ENCODE data around the gene KLK8. TPM values are rescaled to one million over a fixed set of nuclear protein-coding genes. Genes with fewer than 3 reads are reported as not detected.

The KLK8 gene
- total and polyA plus RNA-seq, 7 donors, result not detected

GRCh38 chr19:51005248-51005647 is 3.8 kb upstream of the KLK8 start:
- H3K36me3 ChIP-seq, result no peaks in the 10 kb centered on the region
- H3K4me3 ChIP-seq, result no peak overlapping the region
- H3K9me3 ChIP-seq, result no peaks in the 10 kb centered on the region
- H3K27me3 ChIP-seq, result peaks cover 0 to 66% (median 47%) of the 10 kb centered on the region in 3 donors
- intact Hi-C loops (cut with DNase I), result no loop called here
- TF ChIP-seq EP300 (IDR thresholded peaks at IDR 0.05) (no peak), POLR2A (IDR thresholded peaks at IDR 0.05) (no peak), CTCF (IDR thresholded peaks at IDR 0.05) (no peak), POLR2AphosphoS5 (IDR thresholded peaks at IDR 0.05) (no peak)
- DNase-seq, result no peak
- 75 to 91% methylated on average over 1 of the region's 1 CpG for WGBS, 2 donors
- no peaks in the 10 kb centered on the region for H3K4me1 ChIP-seq
- H3K27ac ChIP-seq, result no peak overlapping the region

GRCh38 chr19:51003316-51003715 is 1.9 kb upstream of the KLK8 start:
- H3K27me3 ChIP-seq, result peaks cover 0 to 63% (median 42%) of the 10 kb centered on the region in 3 donors
- no peak overlapping the region for H3K4me3 ChIP-seq
- intact Hi-C loops (cut with DNase I), result no loop called here
- no peaks in the 10 kb centered on the region for H3K4me1 ChIP-seq
- no peak overlapping the region for H3K27ac ChIP-seq
- no peaks in the 10 kb centered on the region for H3K9me3 ChIP-seq
- no peak for DNase-seq
- no peaks in the 10 kb centered on the region for H3K36me3 ChIP-seq
- no peak for TF ChIP-seq CTCF (IDR thresholded peaks at IDR 0.05)
- no peak for TF ChIP-seq POLR2A (IDR thresholded peaks at IDR 0.05)
- TF ChIP-seq POLR2AphosphoS5 (IDR thresholded peaks at IDR 0.05), result no peak
- TF ChIP-seq EP300 (IDR thresholded peaks at IDR 0.05), result no peak
- 71 to 78% methylated on average over 7 of the region's 7 CpGs for WGBS, 2 donors

GRCh38 chr19:51002542-51003311 is 1.3 kb upstream of the KLK8 start:
- Histone ChIP-seq H3K4me3 (no peak overlapping the region), H3K27me3 (peaks cover 0 to 65% (median 42%) of the 10 kb centered on the region in 3 donors), H3K36me3 (no peaks in the 10 kb centered on the region), H3K27ac (no peak overlapping the region), H3K4me1 (no peaks in the 10 kb centered on the region), H3K9me3 (no peaks in the 10 kb centered on the region)
- intact Hi-C loops (cut with DNase I), result no loop called here
- 51 to 71% methylated on average over 42 of the region's 42 CpGs for WGBS, 2 donors
- no peak for TF ChIP-seq EP300 (IDR thresholded peaks at IDR 0.05)
- no peak for TF ChIP-seq POLR2AphosphoS5 (IDR thresholded peaks at IDR 0.05)
- TF ChIP-seq CTCF (IDR thresholded peaks at IDR 0.05), result no peak
- DNase-seq, result peak; percentile 57

GRCh38 chr19:51002089-51002532 is 707 bp upstream of the KLK8 start:
- H3K4me1 ChIP-seq, result no peaks in the 10 kb centered on the region
- no peak overlapping the region for H3K4me3 ChIP-seq
- no peak overlapping the region for H3K27ac ChIP-seq
- H3K27me3 ChIP-seq, result peaks cover 0 to 62% (median 42%) of the 10 kb centered on the region in 3 donors
- DNase-seq, result peak; percentile 40
- 41 to 56% methylated on average over 12 of the region's 12 CpGs for WGBS, 2 donors
- H3K36me3 ChIP-seq, result no peaks in the 10 kb centered on the region
- no peaks in the 10 kb centered on the region for H3K9me3 ChIP-seq
- TF ChIP-seq POLR2AphosphoS5 (IDR thresholded peaks at IDR 0.05), result no peak
- TF ChIP-seq CTCF (IDR thresholded peaks at IDR 0.05), result no peak
- no peak for TF ChIP-seq EP300 (IDR thresholded peaks at IDR 0.05)
- TF ChIP-seq POLR2A (IDR thresholded peaks at IDR 0.05), result no peak
- intact Hi-C loops (cut with DNase I), result no loop called here

All from sigmoid colon (tissue), 7 donors.